HG03565 (cell line): ENCODE results near the gene MINDY4.

ENCODE experiments used
- ATAC-seq: cut with Tn5 transposase; IDR thresholded peaks from one replicate; pipeline ENCODE4 v1.9.1; 2021; ENCODE audit warnings: mild to moderate bottlenecking, moderate library complexity; ENCODE audit not compliant: unreplicated experiment

MINDY4 gene

GRCh38 chr7:30771174-30771879, at the start of gene MINDY4:
Gene MINDY4 (plus strand): TSS chr7:30771417. CDS start chr7:30771494, 77 bp downstream.
- ATAC-seq = peak; percentile 76

DNA sequence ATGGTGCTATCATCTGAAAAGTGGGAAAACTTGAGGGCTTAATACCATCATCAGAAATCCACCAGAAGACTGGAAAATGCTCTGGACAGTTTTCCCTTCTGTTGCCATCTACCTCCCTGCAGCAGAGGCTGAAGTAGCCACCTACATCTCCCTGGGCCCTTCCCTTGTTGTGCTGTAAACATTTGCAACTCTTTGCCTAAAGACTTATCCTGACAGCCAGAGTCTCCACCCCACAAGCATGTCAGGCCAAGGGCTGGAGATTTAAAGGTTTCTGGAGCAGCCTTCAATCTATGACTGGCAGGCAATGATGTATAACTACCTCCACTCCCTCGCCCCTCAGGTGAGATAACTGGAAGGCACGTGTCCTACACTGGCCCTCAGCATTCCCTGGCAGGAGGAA, 49.0 kb upstream of the MINDY4 start:
- no peak for ATAC-seq

- ATAC-seq = no peak
Measured at GRCh38 chr7:30722671-30723070, 48.5 kb upstream of the MINDY4 start.

GRCh38 chr7:30723776-30724175, 47.4 kb upstream of the MINDY4 start:
- ATAC-seq = no peak

DNA sequence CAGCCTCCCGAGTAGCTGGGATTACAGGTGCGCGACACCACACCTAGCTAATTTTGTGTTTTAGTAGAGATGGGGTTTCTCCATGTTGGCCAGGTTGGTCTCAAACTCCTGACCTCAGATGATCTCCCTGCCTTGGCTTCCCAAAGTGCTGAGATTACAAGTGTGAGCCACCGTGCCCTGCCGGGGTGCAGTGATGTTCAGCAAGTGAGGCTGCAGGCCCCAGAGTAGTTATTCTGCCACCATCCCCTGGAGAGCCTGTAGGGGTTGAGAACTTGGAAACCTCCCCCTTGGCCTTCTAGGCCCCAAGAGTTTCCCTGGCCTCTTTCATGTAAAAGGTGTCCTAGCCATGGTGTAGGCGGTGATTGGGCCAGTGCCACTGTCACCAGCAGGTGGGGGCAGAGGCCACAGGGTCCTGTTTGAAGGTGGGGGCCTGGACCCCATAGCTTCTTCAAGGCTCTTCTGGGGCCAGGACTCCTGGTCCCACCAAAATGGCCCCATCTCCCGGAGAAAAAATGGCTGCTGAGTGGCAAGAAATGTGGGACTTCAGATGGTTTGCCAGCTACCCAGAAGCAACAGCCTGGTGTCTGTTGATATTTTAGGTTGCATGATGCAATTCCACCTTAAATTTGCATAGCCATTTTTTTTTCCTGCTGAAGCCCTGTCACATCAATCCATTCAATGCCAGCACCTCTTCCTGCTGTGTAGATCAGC, 44.8 kb upstream of the MINDY4 start:
- ATAC-seq = no peak

DNA sequence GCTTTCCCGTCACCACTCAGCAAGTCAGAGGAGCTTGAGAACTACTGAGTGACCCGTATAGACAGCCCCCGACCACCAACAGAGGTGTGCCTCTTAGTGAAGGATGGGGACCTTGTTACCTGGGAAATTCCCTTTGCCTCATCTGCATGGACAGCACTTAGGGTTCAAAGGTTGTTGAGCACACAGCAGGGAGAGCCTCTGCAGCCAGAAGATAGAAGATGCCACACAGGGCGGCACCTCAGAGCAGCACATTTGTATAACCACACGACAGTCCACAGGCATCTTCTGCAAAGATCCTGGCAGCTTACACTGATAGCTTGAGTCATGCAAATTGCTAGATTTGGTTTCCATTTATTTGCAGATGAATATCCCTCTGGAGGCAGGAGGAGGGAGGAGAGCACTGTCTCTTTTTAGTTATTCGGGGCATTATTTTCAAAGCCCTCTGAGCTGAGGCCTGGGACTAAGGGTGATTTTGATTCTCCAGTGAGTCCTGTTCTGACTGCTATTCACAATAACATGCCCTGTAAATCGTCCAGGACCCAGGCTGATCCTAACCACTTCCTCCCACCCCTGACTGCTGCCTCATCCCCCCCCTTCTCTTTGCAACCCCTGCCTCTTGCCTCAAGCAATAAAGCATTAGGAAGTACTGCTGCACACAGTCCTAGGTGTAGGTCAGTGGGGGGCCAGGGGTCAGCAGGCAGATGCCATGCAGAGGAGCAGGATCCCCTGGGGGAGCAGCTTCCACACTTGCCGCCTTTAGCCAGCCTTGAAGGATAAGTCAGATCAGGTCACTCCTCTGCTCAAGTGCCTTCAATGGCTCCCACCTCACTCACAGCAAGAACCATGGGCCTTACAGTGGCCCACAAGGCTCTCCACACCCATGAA, 43.9 kb upstream of the MINDY4 start:
- ATAC-seq = no peak

GRCh38 chr7:30728591-30729100, 42.6 kb upstream of the MINDY4 start:
- ATAC-seq = no peak

- ATAC-seq = no peak
Measured at GRCh38 chr7:30729642-30730041, 41.6 kb upstream of the MINDY4 start.

DNA sequence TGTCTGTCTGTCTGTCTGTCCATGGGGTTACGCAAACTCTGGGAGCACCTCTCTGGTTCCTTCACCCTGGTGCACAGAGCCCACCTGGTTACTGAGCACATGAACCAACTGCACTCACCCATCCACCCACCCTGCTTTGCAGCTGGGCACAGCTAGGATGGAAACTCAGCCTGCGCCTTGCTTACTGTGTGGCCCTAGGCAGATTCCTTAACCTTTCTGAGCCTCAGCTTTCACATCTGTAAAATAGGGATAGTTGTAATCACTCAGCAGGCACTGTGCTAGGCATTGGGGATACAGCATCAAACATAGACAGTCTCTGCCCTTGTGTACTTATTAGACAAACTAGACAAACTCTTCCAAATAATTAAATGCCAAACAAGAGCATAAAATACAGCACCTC, 41.1 kb upstream of the MINDY4 start:
- ATAC-seq = no peak

- no peak for ATAC-seq
Measured at GRCh38 chr7:30730996-30731395, 40.2 kb upstream of the MINDY4 start.

DNA sequence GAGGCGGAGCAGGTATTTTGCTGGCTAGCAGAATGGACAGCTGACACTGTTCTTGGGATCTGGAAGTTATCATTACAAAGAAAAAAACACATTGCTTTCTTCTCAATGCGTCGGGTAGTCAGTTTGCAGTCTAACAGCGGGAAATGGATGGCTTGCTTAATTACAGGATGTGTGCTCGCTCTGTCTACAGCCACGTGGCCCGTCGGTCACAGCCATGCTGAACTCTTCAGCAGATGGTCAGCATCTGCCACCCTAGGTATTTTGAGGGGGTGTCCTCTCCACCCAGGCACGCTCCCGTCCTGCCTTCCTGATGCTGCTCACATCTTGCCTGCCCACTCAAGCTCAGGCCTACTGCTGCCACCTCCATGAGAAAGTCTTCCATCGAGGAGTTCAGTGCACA, 39.6 kb upstream of the MINDY4 start:
- ATAC-seq = no peak

GRCh38 chr7:30732606-30733005, 38.6 kb upstream of the MINDY4 start:
- no peak for ATAC-seq

DNA sequence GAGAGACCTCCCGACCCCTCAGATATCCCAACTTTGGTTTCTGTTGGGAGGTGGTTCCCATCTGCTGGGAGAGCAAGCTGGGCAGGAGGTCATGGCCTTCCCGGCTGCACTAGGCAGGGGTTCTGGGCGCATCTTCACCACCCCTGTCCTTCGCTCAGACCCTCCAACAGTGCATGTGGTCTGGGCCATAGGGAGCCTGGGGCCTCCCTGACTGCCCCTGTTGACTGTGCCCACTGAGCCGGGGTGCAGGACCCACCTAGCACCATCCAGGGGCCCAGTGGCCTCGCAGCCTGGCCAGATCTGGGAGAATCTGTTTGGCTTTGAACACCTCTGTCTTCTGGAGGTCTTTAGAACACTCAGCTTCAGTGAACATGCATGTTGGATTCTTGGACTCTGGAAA, 38.0 kb upstream of the MINDY4 start:
- no peak for ATAC-seq

GRCh38 chr7:30733691-30734090, 37.5 kb upstream of the MINDY4 start:
- ATAC-seq = no peak

DNA sequence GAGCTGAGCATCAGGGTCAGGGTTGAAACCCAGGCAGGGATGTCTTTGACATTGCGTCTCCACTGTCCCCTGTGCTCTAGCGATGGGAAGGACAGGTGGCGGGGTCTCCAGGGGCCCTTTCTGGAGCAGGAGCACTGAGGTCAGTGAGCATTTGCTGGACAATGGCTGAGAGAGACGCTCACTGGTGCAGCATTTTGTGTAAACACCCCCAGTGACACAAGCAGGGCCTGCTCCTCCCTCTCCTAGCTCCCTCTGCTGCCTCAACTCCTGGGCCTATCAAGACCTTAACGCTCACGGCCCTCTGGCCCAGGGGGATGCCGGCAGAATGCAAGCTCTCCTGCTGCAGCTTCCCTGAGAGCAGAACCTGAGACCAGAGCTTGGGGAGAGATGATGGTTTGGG, 36.7 kb upstream of the MINDY4 start:
- no peak for ATAC-seq

DNA sequence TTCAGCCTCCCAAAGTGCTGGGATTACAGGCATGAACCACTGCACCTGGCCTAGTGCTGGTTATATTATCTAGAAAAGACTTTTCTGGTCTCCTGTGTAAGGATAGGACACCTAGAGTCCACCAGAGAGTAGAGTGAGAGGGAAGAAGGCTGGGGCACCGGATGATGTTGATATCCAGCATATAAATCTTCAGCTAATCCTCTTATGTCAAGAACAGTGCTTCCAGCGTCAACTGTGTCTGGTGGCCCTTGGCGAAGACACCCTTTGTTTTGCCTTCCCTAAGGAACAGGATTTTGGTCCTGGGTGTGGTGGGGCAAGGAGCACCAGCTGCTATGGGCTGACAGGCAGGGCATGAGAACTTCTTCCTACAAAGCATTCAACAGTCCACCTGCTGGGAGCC, 35.6 kb upstream of the MINDY4 start:
- ATAC-seq = no peak

GRCh38 chr7:30736291-30736690, 34.9 kb upstream of the MINDY4 start:
- ATAC-seq = no peak

DNA sequence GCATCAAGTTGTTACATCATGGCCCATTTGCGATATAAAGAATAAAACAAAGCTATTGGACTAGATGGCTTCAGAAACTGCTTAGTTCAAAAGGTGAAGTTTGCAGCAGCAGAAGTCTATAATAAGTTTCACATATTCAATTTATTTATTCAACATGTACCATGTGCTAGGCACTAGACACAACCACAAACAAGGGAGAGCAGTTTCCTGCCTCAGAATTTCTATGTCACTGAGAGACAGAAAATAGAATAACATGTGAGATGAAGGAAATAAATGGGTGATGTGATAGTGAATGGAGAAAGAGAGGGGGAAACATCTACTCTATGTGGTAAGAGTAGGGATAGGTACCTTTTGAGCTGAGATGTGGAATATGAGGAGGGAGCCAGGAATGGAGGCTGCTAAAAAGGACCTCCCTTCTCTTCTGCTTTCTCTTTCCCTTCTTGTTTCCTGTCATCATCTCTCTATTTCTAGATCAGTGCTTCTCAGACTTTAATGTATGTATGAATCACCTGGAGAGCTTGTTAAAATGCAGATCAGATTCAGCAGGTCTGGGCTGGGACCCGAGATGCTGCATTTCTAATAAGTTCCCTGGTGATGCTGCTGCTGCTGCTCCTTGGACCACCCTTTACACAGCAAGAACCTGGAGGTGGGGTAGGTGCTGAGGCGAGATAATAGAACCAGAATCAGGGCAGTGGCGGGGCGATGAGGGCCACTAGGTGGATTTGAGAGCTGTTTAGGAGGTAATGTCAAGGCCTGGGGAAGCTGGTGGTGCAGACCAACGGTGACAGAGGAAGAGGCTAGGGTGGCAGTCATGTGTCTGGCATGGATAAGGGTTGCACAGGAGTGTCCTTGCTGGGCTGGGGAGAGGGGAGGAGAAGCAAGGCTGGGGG, 32.9 kb upstream of the MINDY4 start:
- ATAC-seq = no peak

DNA sequence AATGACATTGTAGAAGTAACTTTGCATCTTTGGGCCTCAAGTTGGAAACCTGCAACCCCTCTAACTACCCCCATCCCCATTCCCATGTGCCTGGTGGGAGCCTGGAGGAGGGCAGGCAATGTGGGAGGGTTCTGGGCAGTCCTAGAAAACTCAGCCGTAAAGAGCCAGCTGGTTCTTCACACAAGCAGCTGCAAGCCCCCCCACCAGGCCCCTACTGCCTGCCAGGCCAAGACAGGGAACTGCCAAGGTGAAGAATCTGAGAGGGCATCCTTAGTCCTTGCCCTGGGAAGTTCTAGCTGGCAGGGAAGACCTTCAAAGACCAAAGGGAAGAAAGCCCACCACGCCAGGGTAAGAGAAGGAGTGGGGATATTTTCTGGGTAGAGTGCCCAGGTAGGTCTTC, 31.5 kb upstream of the MINDY4 start:
- no peak for ATAC-seq

DNA sequence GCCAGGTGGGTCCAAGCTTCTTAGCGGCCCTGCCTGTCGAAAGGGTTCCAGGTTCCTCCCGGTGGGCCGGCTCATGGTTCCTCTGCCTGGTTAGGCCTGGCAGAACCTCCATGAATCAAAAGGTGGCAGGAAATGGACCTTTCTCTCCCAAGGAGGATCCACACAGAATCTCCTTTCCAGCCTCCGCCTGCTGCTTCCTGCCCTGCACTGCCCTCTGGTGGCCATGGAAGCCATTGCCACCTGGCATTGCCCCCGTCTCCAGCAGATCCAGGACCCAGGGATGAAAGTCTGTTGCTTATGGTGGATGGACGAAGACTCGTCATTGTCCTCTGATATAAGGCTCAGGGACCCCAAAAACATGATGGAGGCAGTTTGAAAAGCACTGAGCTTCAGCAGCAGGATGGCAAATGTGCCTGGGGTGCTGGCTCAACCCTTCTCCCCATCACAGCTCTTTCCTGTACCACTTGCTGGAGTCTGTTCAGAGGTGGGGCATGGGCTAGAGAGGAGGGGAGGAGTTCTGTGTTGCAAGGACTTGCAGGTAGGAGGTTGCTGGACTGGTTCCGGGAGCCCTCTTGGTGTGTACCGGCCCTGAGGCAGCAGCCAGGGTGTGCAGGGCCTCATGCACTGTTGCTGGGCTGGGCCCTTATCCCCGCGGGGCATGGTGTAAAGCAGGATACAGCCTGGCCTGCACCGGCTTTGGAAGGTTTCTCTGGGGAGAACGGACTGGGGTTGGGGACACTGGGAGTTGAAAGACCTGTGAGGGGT, 30.6 kb upstream of the MINDY4 start:
- ATAC-seq = no peak
